Suprapubic skin (tissue), 4 donors: ENCODE measurements around the gene NAALAD2.

Experiments used
- CTCF ChIP-seq, 2 donors: fragments of 200-600 bp in 1 of 2; fragments of 450-650 bp in 1 of 2; sonication (generic) in 1 of 2; IDR thresholded peaks; one replicate each; pipeline ENCODE4 v1.5.1; 2016 to 2019; ENCODE audit warnings: antibody characterized with exemption in 2 of 2, mild to moderate bottlenecking in 1 of 2, moderate library complexity in 1 of 2
- EP300 ChIP-seq: sonication (generic); formaldehyde crosslinking; IDR thresholded peaks from one replicate; pipeline ENCODE4 v1.6.1; 2017; ENCODE audit warnings: antibody characterized with exemption
- POLR2A ChIP-seq, 2 donors: fragments of 450-650 bp; IDR thresholded peaks; one replicate each; pipeline ENCODE4 v1.6.1; 2017; ENCODE audit warnings: antibody characterized with exemption in 2 of 2, mild to moderate bottlenecking in 2 of 2, moderate library complexity in 2 of 2
- POLR2AphosphoS5 ChIP-seq, 3 donors: sonication (generic); formaldehyde crosslinking; IDR thresholded peaks; one replicate each; pipeline ENCODE4 v1.6.1; 2017; ENCODE audit warnings: antibody characterized with exemption in 3 of 3

DNA sequence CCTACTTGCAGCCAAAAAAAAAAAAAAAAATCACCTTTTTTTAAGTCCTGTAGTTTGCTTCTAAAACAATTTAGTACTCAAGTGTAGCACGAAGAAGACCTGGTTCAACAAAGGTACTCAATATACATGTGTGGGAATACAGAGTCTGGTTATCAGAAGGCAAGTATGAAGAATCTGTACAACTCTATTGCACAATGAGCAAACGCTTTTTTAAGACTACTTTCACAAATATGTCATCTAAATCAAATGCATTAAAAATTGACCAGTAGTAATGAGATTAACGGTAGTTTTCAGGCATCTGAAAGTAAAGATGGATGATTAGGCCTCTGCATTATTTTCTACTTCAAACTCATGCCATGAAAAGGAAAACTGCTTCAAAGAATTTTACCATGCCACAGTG is 78.9 kb downstream of the NAALAD2 start:
- TF ChIP-seq CTCF (IDR thresholded peaks at IDR 0.05) (no peak), POLR2AphosphoS5 (IDR thresholded peaks at IDR 0.05) (no peak), EP300 (no peak), POLR2A (IDR thresholded peaks at IDR 0.05) (no peak)
